HG03342 (cell line): ENCODE data around the gene MARCHF4.
"Not testable (repeated sequence)": the region's sequence is repeated elsewhere in the genome, so short reads cannot be mapped to it uniquely, and the experiment has no call there.

Experiments
- ATAC-seq: cut with Tn5 transposase; IDR thresholded peaks from one replicate; pipeline ENCODE4 v1.9.1; 2021; ENCODE audit warnings: mild to moderate bottlenecking, moderate library complexity; ENCODE audit not compliant: unreplicated experiment

MARCHF4 gene

DNA sequence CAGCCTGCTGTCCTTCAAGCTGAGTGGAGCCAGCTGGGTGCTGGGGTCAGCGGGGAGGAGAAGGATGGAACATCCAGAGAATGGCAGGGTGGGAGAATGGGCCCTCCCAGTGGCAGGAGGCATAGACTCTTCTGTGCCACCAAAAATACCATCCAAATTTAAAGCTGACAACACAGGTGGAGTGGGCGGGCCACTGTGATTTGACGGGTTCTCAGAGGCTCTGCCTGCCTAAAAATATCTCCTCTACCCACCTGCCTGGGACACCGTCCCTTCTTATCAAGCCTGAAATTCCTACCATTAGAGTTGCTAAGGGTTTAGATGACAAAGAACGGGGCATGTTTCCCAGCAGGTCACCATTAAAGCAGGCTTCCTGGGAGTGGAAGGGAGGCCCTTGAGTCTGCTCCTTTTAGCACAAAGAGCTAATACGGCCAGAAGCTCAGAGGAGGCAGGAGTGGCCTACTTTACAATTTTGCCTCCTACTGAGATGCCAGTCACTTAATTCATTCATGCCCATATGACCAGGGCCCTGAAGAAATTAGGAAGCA lies 19.8 kb upstream of the MARCHF4 start:
- no peak for ATAC-seq

DNA sequence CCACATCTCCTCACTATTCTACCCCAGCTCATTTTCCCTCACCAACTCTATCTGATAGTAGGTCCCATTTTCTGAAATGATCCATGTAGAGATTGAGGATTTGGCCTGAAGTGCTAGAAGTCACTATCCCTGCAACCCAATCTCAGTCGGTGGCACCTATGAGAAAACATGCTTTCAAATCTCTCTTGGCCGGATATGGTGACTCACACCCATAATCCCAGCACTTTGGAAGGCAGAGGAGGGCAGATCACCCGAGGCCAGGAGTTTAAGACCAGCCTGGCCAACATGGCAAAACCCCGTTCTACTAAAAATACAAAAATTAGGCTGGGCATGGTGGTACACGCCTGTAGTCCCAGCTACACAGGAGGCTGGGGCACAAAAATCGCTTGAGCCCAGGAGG lies 19.1 kb upstream of the MARCHF4 start:
- no peak for ATAC-seq

DNA sequence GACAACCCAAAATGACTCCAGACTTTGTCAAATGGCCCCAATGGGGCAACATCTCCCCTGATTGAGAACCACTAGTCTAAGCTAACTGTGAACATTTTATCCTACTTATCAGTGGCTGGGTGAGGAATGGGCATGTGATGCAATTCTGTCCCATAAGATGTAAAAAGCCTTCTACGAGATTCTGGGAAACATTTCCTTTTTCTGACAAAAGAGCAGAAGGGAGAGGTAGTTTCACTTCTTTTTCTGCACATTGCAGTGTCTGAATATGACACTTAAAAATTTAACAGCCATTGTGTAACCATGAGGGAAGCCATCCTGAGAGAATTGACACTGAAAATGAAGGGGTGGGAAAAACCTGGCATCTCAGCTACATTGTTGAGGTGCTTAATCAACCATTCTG lies 17.3 kb upstream of the MARCHF4 start:
- no peak for ATAC-seq

DNA sequence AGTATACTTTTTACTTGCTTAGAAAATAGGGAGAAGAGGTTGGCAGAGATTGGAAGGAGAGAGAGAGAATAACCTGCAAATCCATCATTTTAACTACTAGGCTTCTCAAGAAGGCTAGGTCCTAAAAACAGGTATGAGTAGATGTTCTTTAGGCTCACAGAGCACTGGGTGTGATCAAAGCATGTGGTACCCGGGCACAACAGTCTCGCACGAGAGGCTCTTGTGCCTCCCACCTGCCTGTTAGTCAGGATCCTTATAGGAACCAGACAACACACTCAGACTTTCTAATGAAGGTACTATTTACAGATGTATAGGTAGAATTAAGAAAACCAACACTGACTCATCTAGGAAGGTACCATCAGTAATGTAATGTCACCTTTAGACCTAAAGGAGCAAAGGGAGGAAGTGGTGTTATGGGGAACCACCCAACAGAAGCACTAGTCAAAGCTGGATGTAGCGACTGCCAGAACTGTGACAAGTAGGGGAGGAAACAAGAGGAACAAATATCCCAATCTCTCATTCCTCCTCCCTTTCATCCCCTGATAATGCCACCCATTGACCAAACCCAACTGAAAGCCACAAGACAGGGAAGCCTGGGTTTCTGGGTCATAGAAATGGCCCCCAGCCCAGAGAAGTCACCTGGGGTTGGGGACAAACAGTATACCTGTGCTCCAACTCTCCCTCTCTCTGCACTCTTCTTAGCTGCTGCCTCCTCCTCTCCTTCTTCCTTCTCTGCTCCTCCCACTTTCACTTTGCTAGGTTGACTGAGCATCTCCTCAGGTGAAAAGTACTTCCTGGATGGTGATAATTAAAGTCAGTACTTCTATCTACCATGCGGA lies 16.0 kb upstream of the MARCHF4 start:
- ATAC-seq = peak; percentile 84

GRCh38 chr2:216387262-216387661 lies 15.0 kb upstream of the MARCHF4 start:
- ATAC-seq = no peak

- ATAC-seq = no peak
These were observed 13.2 kb upstream of the MARCHF4 start for GRCh38 chr2:216385478-216385877.

- ATAC-seq = not testable (repeated sequence)
These were observed 12.1 kb upstream of the MARCHF4 start for GRCh38 chr2:216384409-216384808.

GRCh38 chr2:216379977-216380376 lies 7.7 kb upstream of the MARCHF4 start:
- no peak for ATAC-seq

- no peak for ATAC-seq
These were observed 3.0 kb upstream of the MARCHF4 start for GRCh38 chr2:216375286-216375685.

DNA sequence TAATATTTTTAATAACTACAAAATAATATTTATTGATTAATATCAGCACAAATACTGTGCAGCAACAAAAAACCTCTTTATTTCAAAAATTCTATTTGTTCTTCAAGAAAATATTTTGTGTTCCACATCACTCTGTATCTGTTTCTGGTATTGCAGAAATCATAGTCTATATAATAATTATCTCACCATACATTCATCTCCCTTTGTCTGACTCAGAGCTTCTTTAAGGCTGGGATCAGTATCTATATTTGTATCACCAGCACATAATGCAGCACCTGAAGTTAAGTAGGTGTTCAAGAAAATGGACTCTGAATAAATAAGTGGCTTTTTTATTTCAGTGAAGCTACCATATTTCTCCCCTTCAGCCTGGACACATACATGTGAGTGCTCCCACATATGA lies 1.6 kb upstream of the MARCHF4 start:
- ATAC-seq = no peak

GRCh38 chr2:216372761-216373291 lies 543 bp upstream of the MARCHF4 start:
- no peak for ATAC-seq

DNA sequence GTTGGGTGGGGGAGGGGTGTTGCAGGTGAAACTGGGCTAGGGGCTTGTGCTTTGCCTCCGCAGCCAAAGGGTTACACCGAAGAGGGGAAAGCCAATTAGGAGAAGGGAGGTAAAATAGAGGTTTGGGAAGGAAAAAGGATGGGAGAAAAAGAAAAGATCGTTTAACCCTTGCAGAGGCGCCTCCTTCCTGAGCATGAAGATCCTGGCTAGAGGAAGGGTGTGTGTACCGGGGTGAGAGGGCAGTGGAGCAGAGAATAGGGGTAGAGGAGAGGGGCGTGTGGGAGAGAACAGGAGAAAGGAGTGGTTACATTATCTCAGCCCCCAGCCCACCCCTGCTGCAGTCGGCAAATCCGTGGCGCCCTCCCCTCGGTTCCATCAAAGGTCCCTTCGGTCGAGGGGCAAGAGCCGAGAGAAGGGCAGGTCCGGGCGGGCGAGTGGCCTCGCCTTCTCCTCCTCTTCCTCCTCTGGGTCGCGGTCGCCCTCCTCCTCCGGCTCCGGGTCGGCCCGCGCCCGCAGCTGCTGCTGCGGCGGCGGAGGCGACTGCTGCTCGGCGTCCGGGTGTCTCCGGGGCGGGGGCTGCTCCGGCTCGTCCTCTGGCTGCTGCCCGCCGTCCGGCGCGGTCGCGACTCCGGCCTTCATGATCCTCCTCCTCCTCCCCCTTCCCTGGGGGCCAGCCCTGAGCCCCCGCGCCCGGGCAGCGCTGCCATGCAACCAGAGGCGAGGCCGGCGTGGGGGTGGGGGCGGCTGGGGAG lies 1.1 kb downstream of the MARCHF4 start:
- no peak for ATAC-seq

DNA sequence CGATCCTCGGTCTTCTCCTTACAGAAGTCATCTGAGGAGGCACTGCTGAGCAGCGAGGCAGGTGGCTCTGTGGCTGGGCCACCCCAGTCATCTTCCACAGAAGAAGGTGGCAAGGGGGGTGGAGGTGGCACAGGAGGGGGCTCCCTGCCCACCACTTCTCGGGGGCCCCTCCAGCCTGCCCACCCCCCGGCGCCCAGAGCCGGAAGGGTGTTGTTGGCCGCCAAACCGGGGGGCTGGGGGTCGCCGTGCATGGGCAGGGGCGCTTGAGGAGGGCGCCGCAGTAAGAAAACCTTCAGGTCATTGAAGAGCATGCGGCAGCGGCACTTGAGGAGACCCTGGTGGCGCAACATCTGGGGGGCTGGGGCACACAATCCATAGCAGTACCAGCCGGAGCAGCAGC lies 2.5 kb downstream of the MARCHF4 start:
- ATAC-seq = no peak

GRCh38 chr2:216366777-216367471 lies 5.4 kb downstream of the MARCHF4 start:
- ATAC-seq = no peak

- ATAC-seq = no peak
These were observed 6.8 kb downstream of the MARCHF4 start for GRCh38 chr2:216365518-216365917.

- ATAC-seq = no peak
These were observed 9.1 kb downstream of the MARCHF4 start for GRCh38 chr2:216363221-216363620.

- ATAC-seq = no peak
These were observed 9.6 kb downstream of the MARCHF4 start for GRCh38 chr2:216362730-216363129.

DNA sequence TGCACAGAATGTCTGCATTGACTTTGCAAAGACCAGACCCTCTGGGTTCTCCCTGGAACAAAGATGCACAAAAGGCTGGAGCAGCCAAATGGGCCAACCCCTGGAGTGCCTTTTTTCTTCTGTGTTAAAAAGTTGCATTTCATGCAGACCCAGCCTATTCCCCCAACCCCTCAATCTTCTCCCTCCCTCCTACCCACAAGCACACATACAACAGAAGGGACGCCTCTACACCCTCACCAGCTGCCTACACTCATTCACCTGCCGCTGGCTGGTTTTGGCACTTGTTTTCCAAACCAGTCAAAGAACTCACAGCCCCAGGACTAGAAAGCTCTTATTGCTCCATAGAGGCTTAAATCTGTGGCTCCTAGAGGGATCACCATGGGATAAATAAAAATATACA lies 16.6 kb downstream of the MARCHF4 start:
- no peak for ATAC-seq

GRCh38 chr2:216354306-216354705 lies 18.0 kb downstream of the MARCHF4 start:
- ATAC-seq = no peak

DNA sequence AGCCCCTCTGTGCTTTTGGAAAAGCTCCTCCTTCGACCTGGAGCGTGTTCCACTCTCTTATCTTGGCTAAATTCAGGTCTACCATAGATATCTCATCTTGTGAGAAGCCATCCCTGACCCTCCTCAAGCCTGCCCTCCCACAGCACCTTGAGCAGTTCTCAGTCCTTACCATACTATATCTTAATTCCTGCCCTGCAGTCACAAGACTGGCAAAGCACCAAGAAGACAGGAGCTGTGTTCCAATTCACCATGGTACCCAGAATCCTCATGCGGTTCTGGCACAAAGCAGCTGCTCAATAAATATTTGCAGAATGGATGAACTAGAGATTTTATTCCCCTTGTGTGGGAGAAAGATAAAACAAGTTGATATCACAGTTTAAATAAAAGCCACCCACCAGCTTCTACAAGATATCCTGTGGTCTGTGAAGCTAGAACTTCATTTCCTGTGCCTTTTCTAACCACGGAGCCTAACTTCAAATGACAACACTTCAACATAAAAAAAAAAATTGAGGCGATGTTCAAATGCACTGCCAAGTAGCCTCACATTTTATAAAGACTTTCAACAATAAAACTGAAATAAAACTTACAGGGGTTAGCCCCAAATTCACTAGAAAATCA lies 19.5 kb downstream of the MARCHF4 start:
- no peak for ATAC-seq
